ENCODE data around the gene SOX21.
A peak's percentile ranks its signal among the peaks of the same experiment; 100 is the strongest.
"Not testable (repeated sequence)": the region's sequence is repeated elsewhere in the genome, so short reads cannot be mapped to it uniquely, and the experiment has no call there.

The SOX21 gene

GRCh38 chr13:94712287-94712811 lies at the start of gene SOX21:
Gene SOX21 (minus strand): TSS chr13:94712545. CDS start chr13:94712049, 496 bp downstream.
- peaks cover 75% of the 10 kb centered on the region for H3K27me3 Mint-ChIP-seq
- peak within 1 kb of the TSS; percentile 66 for H3K4me3 Mint-ChIP-seq
- no peaks in the 10 kb centered on the region for H3K36me3 Mint-ChIP-seq (ENCODE audit: low read depth)
- H3K9me3 Mint-ChIP-seq = no peaks in the 10 kb centered on the region
- H3K27ac Mint-ChIP-seq = no peak within 1 kb of the TSS
- H3K4me1 Mint-ChIP-seq (ENCODE audit: low read depth) = peaks cover 21% of the 10 kb centered on the region

- Mint-ChIP-seq H3K36me3 (ENCODE audit: low read depth) (no peaks in the 10 kb centered on the region), H3K27ac (no peak overlapping the region), H3K4me1 (ENCODE audit: low read depth) (no peaks in the 10 kb centered on the region), H3K27me3 (peaks cover 39% of the 10 kb centered on the region), H3K9me3 (peaks cover 3% of the 10 kb centered on the region), H3K4me3 (no peak overlapping the region)
These were observed 49.1 kb upstream of the SOX21 start for GRCh38 chr13:94761407-94761806.

DNA sequence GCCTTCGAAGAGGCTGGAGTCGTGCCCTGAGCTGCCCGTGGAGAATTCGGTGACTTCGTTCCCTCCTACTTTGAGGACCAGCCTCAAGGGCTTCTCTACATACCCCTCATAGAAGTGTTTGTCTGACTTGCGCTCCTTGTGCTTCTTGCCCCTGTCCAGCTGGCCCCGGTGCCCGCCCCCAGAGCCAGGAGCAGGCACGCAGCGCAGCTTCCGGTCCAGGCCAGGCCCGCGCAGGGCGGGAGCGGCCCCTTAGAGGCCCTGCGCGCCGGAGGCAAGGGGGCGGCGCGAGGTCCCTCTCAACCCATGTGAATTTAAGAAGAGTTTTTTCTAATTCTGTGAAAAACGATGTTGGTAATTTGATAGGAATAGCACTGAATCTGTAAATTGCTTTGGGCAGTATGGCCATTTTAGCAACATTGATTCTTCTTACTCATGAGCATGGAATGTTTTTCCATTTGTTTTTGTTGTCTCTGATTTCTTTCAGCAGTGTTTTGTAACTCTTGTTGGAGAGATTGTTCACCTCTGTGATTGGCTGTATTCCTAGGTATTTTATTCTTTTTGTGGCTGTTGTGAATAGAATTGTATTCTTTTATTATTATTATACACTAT lies 46.9 kb upstream of the SOX21 start:
- Mint-ChIP-seq H3K27ac (no peak overlapping the region), H3K9me3 (no peaks in the 10 kb centered on the region), H3K27me3 (peaks cover 39% of the 10 kb centered on the region), H3K4me3 (no peak overlapping the region), H3K36me3 (ENCODE audit: low read depth) (no peaks in the 10 kb centered on the region), H3K4me1 (ENCODE audit: low read depth) (no peaks in the 10 kb centered on the region)

GRCh38 chr13:94758436-94758960 lies 46.2 kb upstream of the SOX21 start:
- Mint-ChIP-seq H3K4me3 (no peak overlapping the region), H3K4me1 (ENCODE audit: low read depth) (no peaks in the 10 kb centered on the region), H3K9me3 (no peaks in the 10 kb centered on the region)

DNA sequence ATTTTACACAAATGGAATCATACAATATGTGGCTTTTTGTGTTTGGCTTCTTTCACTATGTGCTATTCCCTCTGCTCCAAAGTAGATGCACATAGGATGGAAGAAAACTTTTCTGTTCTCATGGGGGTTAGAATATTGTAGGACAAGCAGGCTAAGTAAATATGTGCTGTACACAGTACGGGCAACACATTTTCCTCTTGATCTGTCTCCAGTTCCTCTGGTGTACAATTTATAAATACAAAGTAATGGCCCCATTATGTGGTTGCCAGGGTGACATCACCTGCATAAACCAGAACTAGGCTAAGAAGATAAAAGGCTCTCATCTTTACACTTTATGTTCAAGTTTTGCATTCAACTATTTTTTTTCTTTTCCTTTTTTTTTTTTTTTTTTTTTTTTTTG lies 41.0 kb upstream of the SOX21 start:
- Mint-ChIP-seq H3K4me3 (no peak overlapping the region), H3K27me3 (peaks cover 14% of the 10 kb centered on the region)

More at GRCh38 chr13:94758436-94758960, 46.2 kb upstream of the SOX21 start:
- H3K27ac Mint-ChIP-seq = no peak overlapping the region
- peaks cover 38% of the 10 kb centered on the region for H3K27me3 Mint-ChIP-seq
- H3K36me3 Mint-ChIP-seq (ENCODE audit: low read depth) = no peaks in the 10 kb centered on the region

GRCh38 chr13:94749162-94749561 lies 36.8 kb upstream of the SOX21 start:
- Mint-ChIP-seq H3K4me1 (ENCODE audit: low read depth) (no peaks in the 10 kb centered on the region), H3K9me3 (no peaks in the 10 kb centered on the region), H3K27me3 (peaks cover 13% of the 10 kb centered on the region), H3K36me3 (ENCODE audit: low read depth) (no peaks in the 10 kb centered on the region), H3K27ac (no peak overlapping the region), H3K4me3 (no peak overlapping the region)

More for the DNA sequence above, 41.0 kb upstream of the SOX21 start:
- Mint-ChIP-seq H3K9me3 (no peaks in the 10 kb centered on the region), H3K36me3 (ENCODE audit: low read depth) (no peaks in the 10 kb centered on the region), H3K4me1 (ENCODE audit: low read depth) (no peaks in the 10 kb centered on the region), H3K27ac (no peak overlapping the region)

- no peak overlapping the region for H3K27ac Mint-ChIP-seq
- H3K9me3 Mint-ChIP-seq = no peaks in the 10 kb centered on the region
- no peak overlapping the region for H3K4me3 Mint-ChIP-seq
- no peaks in the 10 kb centered on the region for H3K36me3 Mint-ChIP-seq (ENCODE audit: low read depth)
- H3K27me3 Mint-ChIP-seq = peaks cover 25% of the 10 kb centered on the region
- no peaks in the 10 kb centered on the region for H3K4me1 Mint-ChIP-seq (ENCODE audit: low read depth)
These were observed 26.9 kb upstream of the SOX21 start for GRCh38 chr13:94739235-94739634.

GRCh38 chr13:94731028-94731427 lies 18.7 kb upstream of the SOX21 start:
- Mint-ChIP-seq H3K9me3 (peaks cover 4% of the 10 kb centered on the region), H3K4me1 (ENCODE audit: low read depth) (no peaks in the 10 kb centered on the region), H3K4me3 (no peak overlapping the region), H3K27me3 (peaks cover 16% of the 10 kb centered on the region), H3K36me3 (ENCODE audit: low read depth) (no peaks in the 10 kb centered on the region), H3K27ac (no peak overlapping the region)

DNA sequence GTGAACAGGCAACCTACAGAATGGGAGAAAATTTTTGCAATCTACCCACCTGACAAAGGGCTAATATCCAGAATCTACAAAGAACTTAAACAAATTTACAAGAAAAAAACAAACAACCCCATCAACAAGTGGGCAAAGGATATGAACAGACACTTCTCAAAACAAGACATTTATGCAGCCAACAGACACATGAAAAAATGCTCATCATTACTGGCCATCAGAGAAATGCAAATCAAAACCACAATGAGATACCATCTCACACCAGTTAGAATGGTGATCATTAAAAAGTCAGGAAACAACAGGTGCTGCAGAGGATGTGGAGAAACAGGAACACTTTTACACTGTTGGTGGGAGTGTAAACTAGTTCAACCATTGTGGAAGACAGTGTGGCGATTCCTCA lies 17.6 kb upstream of the SOX21 start:
- H3K27me3 Mint-ChIP-seq = peaks cover 19% of the 10 kb centered on the region
- not testable (repeated sequence) for H3K4me3 Mint-ChIP-seq; H3K9me3 Mint-ChIP-seq; H3K4me1 Mint-ChIP-seq (ENCODE audit: low read depth); H3K36me3 Mint-ChIP-seq (ENCODE audit: low read depth); H3K27ac Mint-ChIP-seq

DNA sequence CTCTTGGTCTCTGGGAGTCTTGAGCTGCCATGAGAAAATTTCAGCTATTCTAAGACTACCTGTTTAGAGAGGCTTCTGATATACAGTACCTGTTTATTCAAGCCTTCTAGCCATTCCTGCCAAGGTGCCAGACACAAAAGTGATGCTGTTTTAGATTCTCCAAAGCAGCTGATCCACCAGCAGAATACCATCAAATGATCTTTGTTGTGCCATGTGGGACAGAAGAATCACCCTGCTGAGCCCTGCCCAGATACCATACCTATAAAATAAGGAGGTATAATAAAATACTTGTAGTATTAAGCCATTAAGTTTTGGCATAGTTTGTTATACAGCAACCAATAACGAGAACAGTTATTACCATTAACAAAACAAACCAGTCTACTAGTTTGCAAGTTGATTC lies 14.1 kb upstream of the SOX21 start:
- H3K27me3 Mint-ChIP-seq = peaks cover 24% of the 10 kb centered on the region
- no peaks in the 10 kb centered on the region for H3K4me1 Mint-ChIP-seq (ENCODE audit: low read depth)
- no peak overlapping the region for H3K27ac Mint-ChIP-seq
- no peak overlapping the region for H3K4me3 Mint-ChIP-seq
- peaks cover 8% of the 10 kb centered on the region for H3K9me3 Mint-ChIP-seq
- H3K36me3 Mint-ChIP-seq (ENCODE audit: low read depth) = no peaks in the 10 kb centered on the region

DNA sequence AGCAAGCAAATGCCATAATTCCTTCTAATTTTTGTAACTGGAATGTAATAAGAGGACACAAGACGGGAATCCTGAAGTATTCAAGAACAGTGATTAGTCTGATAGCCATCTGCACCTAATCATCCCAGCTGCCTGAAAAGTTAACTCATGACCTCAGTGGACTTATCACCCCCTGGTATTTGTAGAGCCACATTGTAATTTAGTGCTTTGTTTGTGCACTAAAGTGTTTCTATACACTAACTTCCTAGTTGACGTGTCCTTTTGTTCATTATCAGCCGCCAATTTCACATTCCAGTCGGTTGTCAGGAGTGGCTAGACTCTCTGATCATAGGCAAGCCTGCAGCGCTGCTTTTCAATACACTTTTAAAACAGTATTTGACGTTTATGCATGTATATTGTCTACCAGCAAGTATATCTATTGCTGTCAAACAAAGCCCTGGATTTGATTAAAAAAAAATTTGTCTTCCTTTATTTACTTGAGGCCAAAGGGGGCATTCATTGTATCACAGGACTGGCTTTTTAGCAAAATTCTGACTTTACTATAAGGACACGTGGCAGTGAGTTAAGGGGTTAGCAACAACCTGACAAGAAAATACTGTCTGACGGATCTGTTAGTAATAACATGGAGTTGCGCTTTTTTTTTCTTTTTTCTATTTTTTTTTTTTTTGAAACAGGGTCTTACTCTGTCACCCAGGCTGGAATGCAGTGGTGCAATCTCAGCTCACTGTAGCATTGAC lies 10.4 kb upstream of the SOX21 start:
- Mint-ChIP-seq H3K9me3 (peaks cover 5% of the 10 kb centered on the region), H3K4me1 (ENCODE audit: low read depth) (no peaks in the 10 kb centered on the region), H3K36me3 (ENCODE audit: low read depth) (no peaks in the 10 kb centered on the region), H3K4me3 (no peak overlapping the region), H3K27ac (no peak overlapping the region), H3K27me3 (peaks cover 28% of the 10 kb centered on the region)

- not testable (repeated sequence) for H3K4me3 Mint-ChIP-seq
These were observed 6.4 kb upstream of the SOX21 start for GRCh38 chr13:94718697-94719096.

DNA sequence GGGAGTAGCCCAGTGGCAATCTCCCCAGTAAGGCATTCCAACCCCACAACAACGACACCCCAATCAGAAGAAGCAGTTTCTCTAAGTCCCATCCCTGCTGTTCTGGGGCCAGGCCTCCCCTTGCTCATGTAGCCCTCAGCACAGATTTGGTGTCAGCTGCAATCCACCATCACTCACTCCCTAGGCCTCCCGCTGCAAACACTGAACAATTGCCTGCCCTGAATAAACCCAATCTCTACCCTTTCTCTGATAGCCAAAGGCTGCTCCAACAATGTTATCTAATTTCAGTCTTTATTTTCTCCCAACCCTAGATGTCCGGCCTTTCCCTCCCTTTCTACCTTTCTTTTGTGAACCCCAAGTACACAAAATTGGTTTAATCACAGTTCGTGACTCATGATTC lies 5.6 kb upstream of the SOX21 start:
- Mint-ChIP-seq H3K9me3 (no peaks in the 10 kb centered on the region), H3K4me1 (ENCODE audit: low read depth) (no peaks in the 10 kb centered on the region), H3K27ac (no peak overlapping the region), H3K36me3 (ENCODE audit: low read depth) (no peaks in the 10 kb centered on the region), H3K27me3 (peaks cover 65% of the 10 kb centered on the region), H3K4me3 (no peak overlapping the region)

More at GRCh38 chr13:94718697-94719096, 6.4 kb upstream of the SOX21 start:
- not testable (repeated sequence) for H3K27ac Mint-ChIP-seq; H3K9me3 Mint-ChIP-seq; H3K36me3 Mint-ChIP-seq (ENCODE audit: low read depth); H3K4me1 Mint-ChIP-seq (ENCODE audit: low read depth)
- peaks cover 62% of the 10 kb centered on the region for H3K27me3 Mint-ChIP-seq

- H3K27ac Mint-ChIP-seq = no peak overlapping the region
- H3K4me1 Mint-ChIP-seq (ENCODE audit: low read depth) = peaks cover 6% of the 10 kb centered on the region
- peaks cover 61% of the 10 kb centered on the region for H3K27me3 Mint-ChIP-seq
- no peaks in the 10 kb centered on the region for H3K9me3 Mint-ChIP-seq
- no peak overlapping the region for H3K4me3 Mint-ChIP-seq
- no peaks in the 10 kb centered on the region for H3K36me3 Mint-ChIP-seq (ENCODE audit: low read depth)
These were observed 3.7 kb upstream of the SOX21 start for GRCh38 chr13:94716016-94716415.

- Mint-ChIP-seq H3K36me3 (ENCODE audit: low read depth) (no peaks in the 10 kb centered on the region), H3K27me3 (peaks cover 70% of the 10 kb centered on the region)
These were observed 1.3 kb upstream of the SOX21 start for GRCh38 chr13:94713561-94714182.

More at GRCh38 chr13:94713561-94714182, 1.3 kb upstream of the SOX21 start:
- Mint-ChIP-seq H3K27ac (no peak overlapping the region), H3K4me3 (no peak overlapping the region), H3K9me3 (no peaks in the 10 kb centered on the region), H3K4me1 (ENCODE audit: low read depth) (peaks cover 14% of the 10 kb centered on the region)
